ENCODE measurements around the gene CSN3.
"Not testable (repeated sequence)": the region's sequence is repeated elsewhere in the genome, so short reads cannot be mapped to it uniquely, and the experiment has no call there.

Gene CSN3
- 0 reads per million in 4 experiments for total RNA-seq

GRCh38 chr4:70242297-70242696 lies at the start of gene CSN3:
TSS of gene CSN3 (plus strand) at chr4:70242597. CDS start at chr4:70244820, 2,223 bp downstream.
- DNase-seq = not testable (repeated sequence)

GRCh38 chr4:70192895-70193294 lies 49.5 kb upstream of the CSN3 start:
- DNase-seq = no peak

- DNase-seq = no peak
Measured at GRCh38 chr4:70195425-70195824, 47.0 kb upstream of the CSN3 start, which contains the start of gene ODAM. TSS of gene ODAM (plus strand) at chr4:70195725. CDS start at chr4:70196544, 819 bp downstream.

GRCh38 chr4:70196857-70197256 lies 45.5 kb upstream of the CSN3 start:
- DNase-seq = no peak

GRCh38 chr4:70197842-70198241 lies 44.6 kb upstream of the CSN3 start:
- no peak for DNase-seq

- DNase-seq = no peak
Measured at GRCh38 chr4:70203601-70204000, 38.8 kb upstream of the CSN3 start.

- DNase-seq = not testable (repeated sequence)
Measured at GRCh38 chr4:70212752-70213151, 29.6 kb upstream of the CSN3 start.

GRCh38 chr4:70216109-70216508 lies 26.3 kb upstream of the CSN3 start:
- not testable (repeated sequence) for DNase-seq

GRCh38 chr4:70216550-70216949 lies 25.8 kb upstream of the CSN3 start:
- DNase-seq = not testable (repeated sequence)

- not testable (repeated sequence) for DNase-seq
Measured at GRCh38 chr4:70221389-70221788, 21.0 kb upstream of the CSN3 start.

- DNase-seq = not testable (repeated sequence)
Measured at GRCh38 chr4:70221818-70222217, 20.6 kb upstream of the CSN3 start.

- DNase-seq = no peak
Measured at GRCh38 chr4:70225824-70226223, 16.6 kb upstream of the CSN3 start, which contains the start of gene FDCSP. TSS of gene FDCSP (plus strand) at chr4:70226124. CDS start at chr4:70231195, 5,071 bp downstream.

GRCh38 chr4:70236125-70236524 lies 6.3 kb upstream of the CSN3 start:
- DNase-seq = no peak

- DNase-seq = no peak
Measured at GRCh38 chr4:70239131-70239883, 3.1 kb upstream of the CSN3 start.

- DNase-seq = no peak
Measured at GRCh38 chr4:70239884-70240591, 2.4 kb upstream of the CSN3 start.

GRCh38 chr4:70243091-70243490 lies 694 bp downstream of the CSN3 start:
- no peak for DNase-seq

- no peak for DNase-seq
Measured at GRCh38 chr4:70251250-70251944, 9.0 kb downstream of the CSN3 start.

- DNase-seq = no peak
Measured at GRCh38 chr4:70251945-70252277, 9.5 kb downstream of the CSN3 start.

- DNase-seq = no peak
Measured at GRCh38 chr4:70269674-70270073, 27.3 kb downstream of the CSN3 start.

- DNase-seq = no peak
Measured at GRCh38 chr4:70277121-70277520, 34.7 kb downstream of the CSN3 start.

GRCh38 chr4:70280567-70280966 lies 38.2 kb downstream of the CSN3 start:
- no peak for DNase-seq

GRCh38 chr4:70288651-70289050 lies 46.3 kb downstream of the CSN3 start:
- DNase-seq = no peak

GRCh38 chr4:70291341-70291740 lies 48.9 kb downstream of the CSN3 start:
- no peak for DNase-seq

All from effector CD8-positive, alpha-beta T cell (primary cell).